Stimulated activated CD8-positive, alpha-beta memory T cell treated with anti-CD3 and anti-CD28 coated beads, Interleukin-4, amount 100 ng/mL, for 1 hour (primary cell): ENCODE data around the gene DCLRE1A.

Experiments used
- DNase-seq, 2 donors: peaks; one replicate each; pipeline ENCODE4 v3.0.0-alpha.2; 2020; ENCODE audit warnings: low read depth in 2 of 2, low spot score in 1 of 2

The DCLRE1A gene

GRCh38 chr10:113854013-113854760, at the start of gene DCLRE1A, which contains the start of gene NHLRC2:
Gene DCLRE1A, minus strand, starts transcription at chr10:113854082. Its CDS starts 900 bp downstream, at chr10:113853182.
Gene NHLRC2, plus strand, starts transcription at chr10:113854661. Its CDS starts 212 bp downstream, at chr10:113854873.
- peak; percentile 31 to 46 for DNase-seq

DNA sequence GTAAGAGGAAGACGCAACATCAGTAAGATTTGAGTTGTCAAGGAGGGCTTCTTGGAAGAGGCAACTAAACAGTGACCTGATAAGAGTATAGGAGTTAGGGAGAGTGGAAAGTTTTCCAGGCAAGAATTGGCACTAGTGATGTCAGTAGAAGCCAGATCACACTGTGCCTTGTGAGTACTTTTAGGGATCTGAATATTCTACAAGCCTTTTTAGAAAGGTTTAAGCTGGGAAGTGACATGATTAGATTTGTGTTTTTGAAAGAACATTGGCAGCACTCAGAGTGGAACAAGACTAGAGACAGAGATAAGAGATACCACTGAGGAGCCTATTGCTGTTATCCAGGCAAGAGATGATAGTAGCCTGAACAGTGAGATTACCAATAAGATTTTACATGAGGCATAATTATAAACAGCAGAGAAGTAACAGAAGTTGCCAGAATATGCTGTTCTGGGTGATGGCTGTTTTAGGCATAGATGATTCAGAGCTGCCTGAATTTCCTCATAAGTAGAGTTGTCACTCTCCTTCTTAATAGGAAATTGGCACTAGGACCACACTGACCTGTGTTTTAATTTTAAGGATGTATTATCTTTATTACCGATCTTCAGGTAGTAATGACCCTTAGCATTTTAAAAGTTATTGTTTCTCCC, 46.2 kb upstream of the DCLRE1A start:
- DNase-seq: no peak

- no peak for DNase-seq
These were observed 44.1 kb upstream of the DCLRE1A start for GRCh38 chr10:113897693-113898618.

DNA sequence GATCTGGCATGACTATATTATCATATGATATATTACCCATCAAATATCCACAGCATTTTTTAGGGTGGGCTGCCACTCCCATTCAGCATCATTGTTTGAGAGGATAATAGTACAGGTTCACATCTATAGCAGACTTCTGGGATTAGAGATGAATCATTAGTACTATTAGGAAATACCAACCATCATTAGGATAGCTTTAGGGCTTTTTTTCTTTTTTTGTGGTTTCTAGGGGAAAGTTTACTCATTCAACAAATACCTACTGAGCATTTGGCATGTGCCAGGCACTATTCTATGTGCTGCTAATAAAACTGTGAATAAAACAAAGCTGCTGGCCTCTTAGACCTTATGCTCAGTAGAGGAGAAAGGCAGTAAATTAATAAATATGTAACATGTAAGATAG, 41.1 kb upstream of the DCLRE1A start:
- no peak for DNase-seq

DNA sequence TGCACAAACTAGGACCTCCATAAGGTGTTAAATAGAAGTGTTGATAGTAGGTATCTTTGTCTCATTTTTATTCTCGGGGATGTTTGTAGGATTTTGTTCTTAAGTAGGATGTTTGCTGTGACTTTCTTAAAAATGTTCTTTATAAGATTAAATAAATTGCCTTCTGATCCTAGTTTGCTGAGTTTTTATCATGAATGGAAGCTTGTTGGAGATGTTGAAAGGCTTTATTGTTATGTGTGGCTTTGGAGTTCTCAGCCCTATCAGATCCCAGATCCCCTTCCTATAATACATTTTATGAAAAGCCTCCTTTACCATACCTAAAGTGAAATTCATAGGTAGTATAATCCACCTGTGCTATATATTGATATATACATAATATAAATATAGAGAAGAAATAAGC, 40.7 kb upstream of the DCLRE1A start:
- DNase-seq: no peak

GRCh38 chr10:113893570-113893969, 39.7 kb upstream of the DCLRE1A start:
- no peak for DNase-seq

- DNase-seq: no peak
These were observed 37.6 kb upstream of the DCLRE1A start for GRCh38 chr10:113891476-113891875.

- no peak for DNase-seq
These were observed 36.9 kb upstream of the DCLRE1A start for GRCh38 chr10:113890769-113891168.

GRCh38 chr10:113889911-113890310, 36.0 kb upstream of the DCLRE1A start:
- no peak for DNase-seq

- no peak for DNase-seq
These were observed 28.4 kb upstream of the DCLRE1A start for GRCh38 chr10:113882240-113882639.

DNA sequence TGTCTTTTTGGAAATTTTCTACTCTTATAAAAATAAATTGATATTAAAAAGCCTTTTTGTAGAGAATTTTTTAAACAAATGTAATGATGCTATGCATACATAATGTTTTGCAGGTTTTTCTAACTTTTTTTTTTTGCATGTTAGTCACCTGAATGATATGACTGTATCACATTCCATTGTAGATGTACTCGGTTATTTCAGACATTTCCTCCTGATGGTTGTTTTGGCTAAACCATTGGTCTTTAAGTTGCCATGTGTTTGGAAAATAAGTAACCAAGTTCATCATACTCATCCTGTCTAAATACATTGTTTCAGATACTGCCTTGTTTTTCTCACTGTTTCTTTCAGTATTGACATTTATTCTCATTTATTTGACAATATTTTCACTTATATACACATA, 26.4 kb upstream of the DCLRE1A start:
- no peak for DNase-seq

GRCh38 chr10:113879691-113880090, 25.8 kb upstream of the DCLRE1A start:
- DNase-seq: no peak

DNA sequence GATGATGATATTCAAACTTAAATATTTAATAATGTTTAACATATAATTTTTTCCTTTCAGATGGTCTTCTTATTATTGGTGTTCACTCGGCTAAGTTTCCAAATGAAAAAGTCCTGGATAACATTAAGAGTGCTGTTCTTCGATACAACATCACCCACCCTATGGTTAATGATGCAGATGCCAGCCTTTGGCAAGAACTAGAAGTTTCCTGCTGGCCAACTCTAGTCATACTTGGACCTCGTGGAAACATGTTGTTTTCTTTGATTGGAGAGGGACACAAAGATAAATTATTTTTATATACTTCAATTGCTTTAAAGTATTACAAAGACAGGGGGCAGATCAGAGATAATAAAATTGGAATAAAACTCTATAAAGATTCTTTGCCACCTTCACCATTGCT, 22.6 kb upstream of the DCLRE1A start:
- DNase-seq: no peak

DNA sequence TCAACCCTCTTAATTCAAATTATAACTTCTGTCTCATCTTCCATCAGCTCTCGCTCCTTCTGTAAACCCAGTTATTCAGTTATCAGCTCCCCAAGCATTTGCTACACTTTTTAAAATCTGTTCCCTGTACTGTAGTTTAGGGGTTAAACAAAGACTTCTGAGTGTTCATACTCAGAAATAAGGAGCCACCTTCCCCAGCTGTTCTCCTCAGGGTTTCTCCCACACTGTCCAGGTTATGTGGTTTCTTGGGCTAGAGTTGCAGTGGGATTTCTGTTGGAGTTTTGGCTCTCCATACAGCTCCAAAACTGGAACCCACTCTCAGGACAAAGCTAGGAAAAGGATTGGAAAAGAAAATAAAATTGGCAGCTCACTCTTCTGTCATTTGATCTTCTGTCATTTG, 21.3 kb upstream of the DCLRE1A start:
- DNase-seq: no peak

- no peak for DNase-seq
These were observed 18.5 kb upstream of the DCLRE1A start for GRCh38 chr10:113872139-113873030.

DNA sequence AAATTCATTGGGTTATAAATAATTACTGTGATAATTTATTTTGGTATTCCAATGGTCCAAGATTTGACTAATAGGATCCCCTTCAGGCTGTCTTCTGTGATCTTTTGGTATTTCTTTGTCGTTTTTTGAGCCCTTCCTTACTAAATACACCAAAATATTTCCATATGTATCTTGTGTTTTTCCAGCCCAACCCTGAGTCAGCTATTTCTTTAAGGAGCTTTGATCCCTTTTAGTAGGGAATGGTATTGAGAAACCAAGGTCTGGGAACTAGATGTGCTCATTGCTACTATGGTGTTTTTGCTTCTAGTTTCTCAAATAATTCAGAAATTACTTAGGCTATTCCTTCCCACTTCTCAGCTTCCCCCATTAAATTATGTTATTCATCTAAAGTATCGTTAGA, 15.9 kb upstream of the DCLRE1A start:
- DNase-seq: no peak

GRCh38 chr10:113867904-113868303, 14.0 kb upstream of the DCLRE1A start:
- no peak for DNase-seq

DNA sequence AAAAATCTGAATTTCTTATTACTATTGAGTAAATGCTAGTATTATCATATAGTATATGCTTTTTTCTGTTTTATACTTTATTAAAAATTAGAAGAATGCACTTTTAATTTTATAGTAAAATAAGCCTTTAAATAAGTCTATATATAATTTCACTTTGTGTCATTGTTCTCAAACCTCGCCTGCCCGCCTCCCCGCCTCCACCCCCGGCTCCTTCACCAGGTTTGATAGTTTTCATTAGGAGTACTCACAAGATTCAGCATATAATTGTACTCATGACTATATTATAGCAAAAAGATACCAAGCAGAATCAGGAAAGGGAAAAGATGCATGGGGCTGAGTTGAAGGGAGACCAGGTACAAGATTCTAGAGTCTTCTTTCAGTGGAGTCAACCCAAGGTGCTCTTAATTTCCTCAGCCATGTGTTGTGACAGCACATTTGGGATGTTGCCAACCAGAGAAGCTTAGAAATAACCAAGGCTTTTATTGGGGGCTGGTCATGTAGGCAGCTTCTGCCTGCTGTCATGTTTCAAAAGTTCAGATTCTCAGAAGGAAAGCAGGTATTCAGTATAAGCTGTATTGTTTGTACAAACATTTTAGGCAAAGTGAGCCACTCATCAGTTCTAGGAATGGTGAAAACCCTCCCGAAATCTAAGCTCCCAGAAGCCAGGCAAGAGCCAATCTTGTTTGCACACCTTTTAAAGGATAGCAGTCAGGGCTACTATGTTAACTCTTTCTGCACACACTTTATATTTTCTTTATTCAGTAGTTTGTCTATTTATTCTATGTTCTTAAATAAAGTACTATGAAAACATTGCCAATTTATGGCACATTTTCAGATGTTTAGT, 12.9 kb upstream of the DCLRE1A start:
- no peak for DNase-seq

- DNase-seq: no peak
These were observed 12.0 kb upstream of the DCLRE1A start for GRCh38 chr10:113865901-113866300.

DNA sequence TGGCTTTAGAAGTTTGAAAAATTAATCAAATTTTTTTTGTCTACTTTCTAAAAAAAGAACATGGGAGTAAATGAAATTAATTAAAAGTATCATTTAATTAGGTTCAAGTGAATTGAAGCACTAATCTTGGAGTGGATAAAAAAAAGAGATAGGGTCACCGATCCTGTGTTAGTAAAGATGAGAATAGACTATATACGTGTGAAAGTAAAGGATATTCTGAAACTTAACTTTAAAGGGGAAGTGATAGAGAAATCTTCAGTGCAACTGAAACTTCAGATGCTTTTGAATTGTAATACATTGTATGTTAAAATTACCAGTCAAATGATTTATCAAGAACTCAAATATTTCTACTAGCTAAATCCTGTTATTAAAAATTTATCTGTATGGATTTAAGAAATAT, 5.4 kb upstream of the DCLRE1A start:
- no peak for DNase-seq
